WTC11 (cell line): ENCODE measurements around the gene ESCO1. TPM values are rescaled to one million over a fixed set of nuclear protein-coding genes. Genes with fewer than 3 reads are reported as not detected.

ENCODE experiments used
- ATAC-seq: fragments of 200-7000 bp; cut with Tn5 transposase; 2 replicates; pipeline ENCODE4 v1.10.0; 2021; ENCODE audit warnings: mild to moderate bottlenecking, moderate library complexity
- CTCF ChIA-PET: fragments of 300-600 bp; sonication (Branson Sonifier 250); formaldehyde crosslinking; loops from one replicate; lab custom pipeline; 2021; ENCODE audit warnings: antibody characterized with exemption; lab: Charles Lee
- POLR2A ChIA-PET: fragments of 350-600 bp; sonication (Branson Sonifier 250); formaldehyde crosslinking; loops from one replicate; lab custom pipeline; 2021; ENCODE audit warnings: antibody characterized with exemption; lab: Charles Lee
- DNase-seq: peaks from one replicate; pipeline ENCODE4 v3.0.0; 2021; ENCODE audit warnings: low spot score
- H3K27ac Mint-ChIP-seq: 2 replicates; pipeline ENCODE4 v1.8.0; 2021; ENCODE audit warnings: mixed read lengths
- H3K27me3 Mint-ChIP-seq: 2 replicates; pipeline ENCODE4 v1.8.0; 2021; ENCODE audit warnings: low read depth, mild to moderate bottlenecking, moderate library complexity, mixed read lengths
- H3K36me3 Mint-ChIP-seq: 2 replicates; pipeline ENCODE4 v1.8.0; 2021; ENCODE audit warnings: mixed read lengths
- H3K4me1 Mint-ChIP-seq: 2 replicates; pipeline ENCODE4 v1.8.0; 2022; ENCODE audit warnings: mixed read lengths
- H3K4me3 Mint-ChIP-seq: 2 replicates; pipeline ENCODE4 v1.8.0; 2021; ENCODE audit warnings: mild to moderate bottlenecking, moderate library complexity, mixed read lengths
- H3K9me3 Mint-ChIP-seq: 2 replicates; pipeline ENCODE4 v1.8.0; 2021; ENCODE audit warnings: mixed read lengths
- ARID4B ChIP-seq: sonication (generic); formaldehyde crosslinking; IDR thresholded peaks from 2 replicates; pipeline ENCODE4 v1.8.0; 2023; ENCODE audit warnings: missing genetic modification reagents, mild to moderate bottlenecking, borderline replicate concordance
- ESRRA ChIP-seq: sonication (generic); formaldehyde crosslinking; IDR thresholded peaks from 2 replicates; pipeline ENCODE4 v1.8.1; 2022; ENCODE audit warnings: mild to moderate bottlenecking, missing genetic modification reagents, borderline replicate concordance
- FOXK1 ChIP-seq: sonication (generic); formaldehyde crosslinking; IDR thresholded peaks from 2 replicates; pipeline ENCODE4 v1.8.0; 2022; ENCODE audit warnings: mild to moderate bottlenecking, moderate library complexity, missing genetic modification reagents
- KAT7 ChIP-seq: sonication (generic); formaldehyde crosslinking; IDR thresholded peaks from 2 replicates; pipeline ENCODE4 v1.8.1; 2023; ENCODE audit warnings: missing genetic modification reagents, mild to moderate bottlenecking, borderline replicate concordance
- MAX ChIP-seq: sonication (generic); formaldehyde crosslinking; IDR thresholded peaks from 2 replicates; pipeline ENCODE4 v1.8.0; 2022; ENCODE audit warnings: mild to moderate bottlenecking, missing genetic modification reagents
- NFATC4 ChIP-seq: fragments of 250-450 bp; sonication (Bioruptor Pico); IDR thresholded peaks from 2 replicates; pipeline ENCODE4 v1.9.0; 2021; ENCODE audit warnings: mild to moderate bottlenecking
- NR3C1 ChIP-seq: sonication (generic); formaldehyde crosslinking; conservative IDR thresholded peaks from 2 replicates; pipeline ENCODE4 v1.8.1; 2023; ENCODE audit warnings: low read depth, mild to moderate bottlenecking, missing genetic modification reagents
- OVOL2 ChIP-seq: fragments of 250-450 bp; sonication (Bioruptor Pico); IDR thresholded peaks from 2 replicates; pipeline ENCODE4 v1.9.0; 2021; ENCODE audit warnings: mild to moderate bottlenecking, borderline replicate concordance
- RELA ChIP-seq: sonication (generic); formaldehyde crosslinking; IDR thresholded peaks from 2 replicates; pipeline ENCODE4 v1.8.1; 2022; ENCODE audit warnings: missing genetic modification reagents, mild to moderate bottlenecking, borderline replicate concordance
- SOX15 ChIP-seq: fragments of 250-450 bp; sonication (Bioruptor Pico); IDR thresholded peaks from 2 replicates; pipeline ENCODE4 v1.9.0; 2021; ENCODE audit warnings: mild to moderate bottlenecking
- SP1 ChIP-seq: sonication (generic); formaldehyde crosslinking; conservative IDR thresholded peaks from 2 replicates; pipeline ENCODE4 v1.8.1; 2022; ENCODE audit warnings: missing genetic modification reagents
- TEAD4 ChIP-seq: sonication (generic); formaldehyde crosslinking; IDR thresholded peaks from 2 replicates; pipeline ENCODE4 v1.8.0; 2022; ENCODE audit warnings: mild to moderate bottlenecking, missing genetic modification reagents
- USF2 ChIP-seq: sonication (generic); formaldehyde crosslinking; IDR thresholded peaks from 2 replicates; pipeline ENCODE4 v1.8.1; 2023; ENCODE audit warnings: mild to moderate bottlenecking, missing genetic modification reagents, moderate library complexity
- ZNF219 ChIP-seq: sonication (generic); formaldehyde crosslinking; IDR thresholded peaks from 2 replicates; pipeline ENCODE4 v1.8.0; 2023; ENCODE audit warnings: missing genetic modification reagents, mild to moderate bottlenecking, borderline replicate concordance
- ZNF263 ChIP-seq: sonication (generic); formaldehyde crosslinking; IDR thresholded peaks from 2 replicates; pipeline ENCODE4 v1.8.1; 2022; ENCODE audit warnings: low read depth, mild to moderate bottlenecking, moderate library complexity, missing genetic modification reagents
- ZNF532 ChIP-seq: fragments of 250-450 bp; sonication (Bioruptor Pico); IDR thresholded peaks from 2 replicates; pipeline ENCODE4 v1.9.0; 2021; ENCODE audit warnings: mild to moderate bottlenecking, borderline replicate concordance
- total RNA-seq: library from RNA; stranded (reverse); gene quantifications from 3 replicates; pipeline ENCODE4 v1.2.3, GENCODE V29; 2021
- TF ChIP-seq, protein P1 (sequence below): sonication (generic); formaldehyde crosslinking; IDR thresholded peaks from 2 replicates; pipeline ENCODE4 v1.8.0; 2023; ENCODE audit warnings: missing genetic modification reagents
- TF ChIP-seq, protein P2 (sequence below): fragments of 250-450 bp; sonication (Bioruptor Pico); IDR thresholded peaks from 2 replicates; pipeline ENCODE4 v1.8.0; 2021; ENCODE audit warnings: mild to moderate bottlenecking
- TF ChIP-seq, protein P3 (sequence below): sonication (generic); formaldehyde crosslinking; IDR thresholded peaks from 2 replicates; pipeline ENCODE4 v1.8.0; 2022; ENCODE audit warnings: mild to moderate bottlenecking, missing genetic modification reagents
- TF ChIP-seq, protein P4 (sequence below): sonication (generic); formaldehyde crosslinking; IDR thresholded peaks from 2 replicates; pipeline ENCODE4 v1.8.1; 2023; ENCODE audit warnings: mild to moderate bottlenecking, missing genetic modification reagents, moderate library complexity
- TF ChIP-seq, protein P5 (sequence below): fragments of 250-450 bp; sonication (Bioruptor Pico); IDR thresholded peaks from 2 replicates; pipeline ENCODE4 v1.9.0; 2021; ENCODE audit warnings: mild to moderate bottlenecking
- TF ChIP-seq, protein P6 (sequence below): sonication (generic); formaldehyde crosslinking; IDR thresholded peaks from 2 replicates; pipeline ENCODE4 v1.8.0; 2022; ENCODE audit warnings: mild to moderate bottlenecking, missing genetic modification reagents

Gene ESCO1
- total RNA-seq, 1 experiment from 2014 or later = 46.5 TPM

DNA sequence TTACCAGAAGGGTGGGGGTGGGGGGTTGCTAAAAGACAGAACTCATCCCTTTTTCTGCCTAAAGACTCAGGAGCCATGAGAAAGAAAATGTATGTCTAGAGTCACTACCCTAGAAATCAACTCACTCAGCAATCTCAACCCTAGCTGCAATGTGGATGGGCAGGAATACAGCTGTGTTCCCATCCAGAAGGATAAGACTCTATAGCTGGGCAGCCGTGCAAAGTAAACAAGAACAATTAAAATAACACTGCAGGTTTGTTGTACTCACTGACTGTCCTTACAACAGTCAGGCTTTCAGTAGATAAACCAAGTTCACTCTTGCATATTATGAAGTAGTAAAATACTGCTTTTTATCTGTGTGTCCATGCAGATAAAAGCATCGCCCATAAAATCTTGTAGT lies 74.0 kb downstream of the ESCO1 start (continued):
- TF ChIP-seq ARID4B (CRISPR knock-in tag) (no peak), ZNF532 (CRISPR knock-in tag) (no peak), OVOL2 (CRISPR knock-in tag) (no peak), TEAD4 (no peak), KAT7 (CRISPR knock-in tag) (no peak)
- TF ChIP-seq, protein P1, sequence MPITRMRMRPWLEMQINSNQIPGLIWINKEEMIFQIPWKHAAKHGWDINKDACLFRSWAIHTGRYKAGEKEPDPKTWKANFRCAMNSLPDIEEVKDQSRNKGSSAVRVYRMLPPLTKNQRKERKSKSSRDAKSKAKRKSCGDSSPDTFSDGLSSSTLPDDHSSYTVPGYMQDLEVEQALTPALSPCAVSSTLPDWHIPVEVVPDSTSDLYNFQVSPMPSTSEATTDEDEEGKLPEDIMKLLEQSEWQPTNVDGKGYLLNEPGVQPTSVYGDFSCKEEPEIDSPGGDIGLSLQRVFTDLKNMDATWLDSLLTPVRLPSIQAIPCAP (CRISPR knock-in tag) = no peak
- TF ChIP-seq, protein P2, sequence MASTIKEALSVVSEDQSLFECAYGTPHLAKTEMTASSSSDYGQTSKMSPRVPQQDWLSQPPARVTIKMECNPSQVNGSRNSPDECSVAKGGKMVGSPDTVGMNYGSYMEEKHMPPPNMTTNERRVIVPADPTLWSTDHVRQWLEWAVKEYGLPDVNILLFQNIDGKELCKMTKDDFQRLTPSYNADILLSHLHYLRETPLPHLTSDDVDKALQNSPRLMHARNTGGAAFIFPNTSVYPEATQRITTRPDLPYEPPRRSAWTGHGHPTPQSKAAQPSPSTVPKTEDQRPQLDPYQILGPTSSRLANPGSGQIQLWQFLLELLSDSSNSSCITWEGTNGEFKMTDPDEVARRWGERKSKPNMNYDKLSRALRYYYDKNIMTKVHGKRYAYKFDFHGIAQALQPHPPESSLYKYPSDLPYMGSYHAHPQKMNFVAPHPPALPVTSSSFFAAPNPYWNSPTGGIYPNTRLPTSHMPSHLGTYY (CRISPR knock-in tag) = no peak
- TF ChIP-seq, protein P3, sequence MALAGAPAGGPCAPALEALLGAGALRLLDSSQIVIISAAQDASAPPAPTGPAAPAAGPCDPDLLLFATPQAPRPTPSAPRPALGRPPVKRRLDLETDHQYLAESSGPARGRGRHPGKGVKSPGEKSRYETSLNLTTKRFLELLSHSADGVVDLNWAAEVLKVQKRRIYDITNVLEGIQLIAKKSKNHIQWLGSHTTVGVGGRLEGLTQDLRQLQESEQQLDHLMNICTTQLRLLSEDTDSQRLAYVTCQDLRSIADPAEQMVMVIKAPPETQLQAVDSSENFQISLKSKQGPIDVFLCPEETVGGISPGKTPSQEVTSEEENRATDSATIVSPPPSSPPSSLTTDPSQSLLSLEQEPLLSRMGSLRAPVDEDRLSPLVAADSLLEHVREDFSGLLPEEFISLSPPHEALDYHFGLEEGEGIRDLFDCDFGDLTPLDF (CRISPR knock-in tag) = no peak
- TF ChIP-seq, protein P4, sequence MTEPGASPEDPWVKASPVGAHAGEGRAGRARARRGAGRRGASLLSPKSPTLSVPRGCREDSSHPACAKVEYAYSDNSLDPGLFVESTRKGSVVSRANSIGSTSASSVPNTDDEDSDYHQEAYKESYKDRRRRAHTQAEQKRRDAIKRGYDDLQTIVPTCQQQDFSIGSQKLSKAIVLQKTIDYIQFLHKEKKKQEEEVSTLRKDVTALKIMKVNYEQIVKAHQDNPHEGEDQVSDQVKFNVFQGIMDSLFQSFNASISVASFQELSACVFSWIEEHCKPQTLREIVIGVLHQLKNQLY (CRISPR knock-in tag) = no peak

DNA sequence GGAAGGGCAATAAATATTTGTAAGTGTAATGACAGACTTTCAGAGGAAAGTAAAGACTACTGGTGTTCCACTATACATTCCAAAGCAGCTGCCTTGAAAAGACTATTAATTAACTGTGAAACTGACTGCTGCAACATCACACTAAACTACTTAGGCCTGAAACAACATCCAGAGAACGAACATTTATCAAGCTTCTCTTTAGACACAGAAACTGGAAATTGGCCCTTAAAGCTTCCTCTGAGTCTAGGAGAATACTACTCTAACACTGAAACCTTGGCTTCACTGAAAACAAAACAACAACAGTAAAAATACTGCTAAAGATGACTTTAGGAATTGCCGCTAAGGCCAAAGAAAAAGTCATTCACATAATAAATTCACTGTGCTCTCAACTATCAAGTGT lies 74.6 kb downstream of the ESCO1 start:
- POLR2A ChIA-PET = interaction anchor here (0.7 kb wide), 1 partner anchor 114 kb away, joined by 5 read pairs; no protein-coding TSS in a partner anchor
- Mint-ChIP-seq H3K27me3 (no peaks in the 10 kb centered on the region), H3K9me3 (no peaks in the 10 kb centered on the region), H3K27ac (no peak overlapping the region), H3K4me3 (no peak overlapping the region), H3K4me1 (no peaks in the 10 kb centered on the region), H3K36me3 (peaks cover 24% of the 10 kb centered on the region)
- DNase-seq (no peak), ATAC-seq (no peak)
- CTCF ChIA-PET = no interaction called here
- TF ChIP-seq ESRRA (CRISPR knock-in tag) = no peak
- no peak for TF ChIP-seq NFATC4
- no peak for TF ChIP-seq OVOL2 (CRISPR knock-in tag)
- no peak for TF ChIP-seq SOX15 (CRISPR knock-in tag)
- TF ChIP-seq FOXK1 (CRISPR knock-in tag) = no peak
- TF ChIP-seq RELA (CRISPR knock-in tag) = no peak
- no peak for TF ChIP-seq ZNF219 (CRISPR knock-in tag)
- TF ChIP-seq SP1 = no peak
- TF ChIP-seq NR3C1 (CRISPR knock-in tag) = no peak
- TF ChIP-seq, protein P5, sequence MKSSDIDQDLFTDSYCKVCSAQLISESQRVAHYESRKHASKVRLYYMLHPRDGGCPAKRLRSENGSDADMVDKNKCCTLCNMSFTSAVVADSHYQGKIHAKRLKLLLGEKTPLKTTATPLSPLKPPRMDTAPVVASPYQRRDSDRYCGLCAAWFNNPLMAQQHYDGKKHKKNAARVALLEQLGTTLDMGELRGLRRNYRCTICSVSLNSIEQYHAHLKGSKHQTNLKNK (CRISPR knock-in tag) = no peak
- TF ChIP-seq, protein P6, sequence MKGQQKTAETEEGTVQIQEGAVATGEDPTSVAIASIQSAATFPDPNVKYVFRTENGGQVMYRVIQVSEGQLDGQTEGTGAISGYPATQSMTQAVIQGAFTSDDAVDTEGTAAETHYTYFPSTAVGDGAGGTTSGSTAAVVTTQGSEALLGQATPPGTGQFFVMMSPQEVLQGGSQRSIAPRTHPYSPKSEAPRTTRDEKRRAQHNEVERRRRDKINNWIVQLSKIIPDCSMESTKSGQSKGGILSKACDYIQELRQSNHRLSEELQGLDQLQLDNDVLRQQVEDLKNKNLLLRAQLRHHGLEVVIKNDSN = no peak
- TF ChIP-seq USF2 (CRISPR knock-in tag) = no peak
- TF ChIP-seq MAX = no peak
- TF ChIP-seq ZNF263 = no peak
